ENCODE data around the gene FCHSD2. TPM values are rescaled to one million over a fixed set of nuclear protein-coding genes. Genes with fewer than 3 reads are reported as not detected.
A peak's percentile ranks its signal among the peaks of the same experiment; 100 is the strongest.

FCHSD2 gene
- total RNA-seq, 1 experiment from 2014 or later, result 7.1 TPM

- no TSS peak for BruUV-seq (replicated peaks)
- intact Hi-C loops (cut with micrococcal nuclease), result loop anchor here (2.0 to 5.0 kb wide), 3 partner anchors 67 to 215 kb away; no protein-coding TSS in a partner anchor
- H3K27ac ChIP-seq (ENCODE audit: low read length), result no peak overlapping the region
These were observed 2.5 kb downstream of the FCHSD2 start for GRCh38 chr11:73139476-73140198.

GRCh38 chr11:73137944-73138274, 4.2 kb downstream of the FCHSD2 start:
- ChIA-PET POLR2A (ENCODE audit: unreplicated experiment) (no interaction called here), CTCF (interaction anchor here (1.4 kb wide), 1 partner anchor 213 kb away, joined by 8 read pairs; no protein-coding TSS in a partner anchor)
- Histone ChIP-seq H2AFZ (ENCODE audit: low read length) (no peak overlapping the region), H3K36me3 (ENCODE audit: low read depth, low read length) (peaks cover 7% of the 10 kb centered on the region; the same call in 1 of the 2 replicates), H3K4me2 (ENCODE audit: low read length) (no peak overlapping the region), H4K20me1 (ENCODE audit: low read length) (no peaks in the 10 kb centered on the region; the same call in 1 of the 2 replicates), H3K9me2 (replicated peaks; ENCODE audit: low read length) (no peaks in the 10 kb centered on the region), H3K4me3 (ENCODE audit: low read length) (no peak overlapping the region), H3K4me1 (ENCODE audit: insufficient read depth, low read length) (peaks cover 14% of the 10 kb centered on the region), H3F3A (ENCODE audit: low read length, unreplicated experiment) (no peaks in the 10 kb centered on the region), H3K9me3 (ENCODE audit: low read length) (no peaks in the 10 kb centered on the region), H3K27me3 (ENCODE audit: low read length) (no peaks in the 10 kb centered on the region), H3K9ac (ENCODE audit: low read length) (no peak overlapping the region), H3K79me2 (ENCODE audit: low read length) (peaks cover 52% of the 10 kb centered on the region), H3K27ac (ENCODE audit: low read length) (no peak overlapping the region)
- no TSS peak for BruUV-seq (replicated peaks)
- ATAC-seq (no peak), DNase-seq (no peak)
- TF ChIP-seq EZH2 (IDR thresholded peaks at IDR 0.05; ENCODE audit: low read length, unreplicated experiment) (no peak), EZH2phosphoT487 (IDR thresholded peaks at IDR 0.05; ENCODE audit: borderline replicate concordance, low read length) (no peak), CTCF (conservative IDR thresholded peaks at IDR 0.05; ENCODE audit: low read depth, low read length) (no peak)
- intact Hi-C loops (cut with micrococcal nuclease), result no loop called here

More at GRCh38 chr11:73139476-73140198, 2.5 kb downstream of the FCHSD2 start:
- peak overlapping the region; percentile 85 for H3K9ac ChIP-seq (ENCODE audit: low read length)
- H3F3A ChIP-seq (ENCODE audit: low read length, unreplicated experiment), result no peaks in the 10 kb centered on the region
- no peaks in the 10 kb centered on the region; the same call in 1 of the 2 replicates for H4K20me1 ChIP-seq (ENCODE audit: low read length)
- H3K9me3 ChIP-seq (ENCODE audit: low read length), result no peaks in the 10 kb centered on the region
- ATAC-seq (peak; percentile 2; the same call in 1 of the 2 replicates), DNase-seq (peak; percentile 51)
- peaks cover 7% of the 10 kb centered on the region; the same call in 1 of the 2 replicates for H3K36me3 ChIP-seq (ENCODE audit: low read depth, low read length)
- H3K9me2 ChIP-seq (replicated peaks; ENCODE audit: low read length), result no peaks in the 10 kb centered on the region
- H2AFZ ChIP-seq (ENCODE audit: low read length), result peak overlapping the region; percentile 96
- H3K4me3 ChIP-seq (ENCODE audit: low read length), result peak overlapping the region; percentile 87
- POLR2A ChIA-PET (ENCODE audit: unreplicated experiment), result no interaction called here
- CTCF ChIA-PET, result no interaction called here
- peaks cover 52% of the 10 kb centered on the region for H3K79me2 ChIP-seq (ENCODE audit: low read length)
- no peaks in the 10 kb centered on the region for H3K27me3 ChIP-seq (ENCODE audit: low read length)
- TF ChIP-seq EZH2 (IDR thresholded peaks at IDR 0.05; ENCODE audit: low read length, unreplicated experiment), result no peak
- TF ChIP-seq CTCF (conservative IDR thresholded peaks at IDR 0.05; ENCODE audit: low read depth, low read length), result no peak
- TF ChIP-seq EZH2phosphoT487 (IDR thresholded peaks at IDR 0.05; ENCODE audit: borderline replicate concordance, low read length), result no peak
- peak overlapping the region; percentile 84 for H3K4me2 ChIP-seq (ENCODE audit: low read length)
- peaks cover 20% of the 10 kb centered on the region for H3K4me1 ChIP-seq (ENCODE audit: insufficient read depth, low read length)
